Sciatic nerve (tissue), 2 donors: ENCODE measurements around the gene FMO1. TPM values are rescaled to one million over a fixed set of nuclear protein-coding genes. Genes with fewer than 3 reads are reported as not detected.

Source experiments
- ATAC-seq: fragments of 200-7000 bp; cut with Tn5 transposase; one replicate; pipeline ENCODE4 v1.9.1; 2020; ENCODE audit warnings: mild to moderate bottlenecking, moderate library complexity
- DNase-seq: peaks from one replicate; pipeline ENCODE4 v3.0.0-alpha.2; 2020; ENCODE audit warnings: low spot score
- intact Hi-C: fragments of 100-400 bp; cut with DNase I; formaldehyde crosslinking; loops from one replicate; pipeline ENCODE4 v1.14.2; 2022
- total RNA-seq: library from RNA; stranded (reverse); fragmentation: NEBNext Ultra II Directional; extraction: Animal tissue kit (Norgen Biotek cat#: 25700); gene quantifications from one replicate; pipeline ENCODE4 v1.2.1, GENCODE V29; 2021
- donor health status: DM: no; HTN: no; CAD: no.
- donor health status: DM: no; HTN: no; CAD: no.

Gene FMO1
- total RNA-seq, 1 donor from 2014 or later = 10.2 TPM

- DNase-seq = no peak
These were observed 85.8 kb downstream of the FMO1 start for GRCh38 chr1:171334024-171334640.

More at GRCh38 chr1:171334024-171334640, 85.8 kb downstream of the FMO1 start:
- intact Hi-C loops = no loop called here
- no peak for ATAC-seq

Other genes with a start within 250 kb of the FMO1 start
- gene FMO3, start 157.6 kb upstream of the FMO1 start, total RNA-seq = 3.0 TPM
- gene FMO2, start 63.2 kb upstream of the FMO1 start, total RNA-seq = 58.3 TPM
- gene FMO4, start 65.7 kb downstream of the FMO1 start, total RNA-seq = 4.9 TPM
- 182 TPM for gene PRRC2C, start 237.0 kb downstream of the FMO1 start, total RNA-seq